Hematopoietic multipotent progenitor cell treated with erythropoietin and hydrocortisone succinate and interleukin-3 and kit ligand, for 17 days (in vitro differentiated cells): ENCODE results near the gene LSM2.

ENCODE experiments used
- DNase-seq: peaks from one replicate; pipeline ENCODE4 v3.0.0-alpha.2; 2015; ENCODE audit warnings: low spot score

Gene LSM2

GRCh38 chr6:31776989-31777666 is 29.6 kb downstream of the LSM2 start, which contains the start of gene VWA7:
TSS of gene VWA7 (minus strand) at chr6:31777328. CDS start at chr6:31776779, 549 bp downstream.
- DNase-seq: peak; percentile 87

- DNase-seq: peak; percentile 17
Measured at GRCh38 chr6:31776485-31776988, 30.2 kb downstream of the LSM2 start.

- DNase-seq: no peak
Measured at GRCh38 chr6:31775633-31776484, 30.9 kb downstream of the LSM2 start.

GRCh38 chr6:31775184-31775583 is 31.6 kb downstream of the LSM2 start:
- DNase-seq: peak; percentile 74

GRCh38 chr6:31771992-31772358 is 34.8 kb downstream of the LSM2 start:
- no peak for DNase-seq

GRCh38 chr6:31770860-31771259 is 35.9 kb downstream of the LSM2 start:
- DNase-seq: no peak

- peak; percentile 93 for DNase-seq
Measured at GRCh38 chr6:31769684-31770371, 36.9 kb downstream of the LSM2 start.

GRCh38 chr6:31768363-31769257 is 38.2 kb downstream of the LSM2 start:
- no peak for DNase-seq

- no peak for DNase-seq
Measured at GRCh38 chr6:31767096-31767645, 39.6 kb downstream of the LSM2 start.

- DNase-seq: no peak
Measured at GRCh38 chr6:31765910-31766794, 40.6 kb downstream of the LSM2 start.

- no peak for DNase-seq
Measured at GRCh38 chr6:31765559-31765909, 41.2 kb downstream of the LSM2 start.

- DNase-seq: no peak
Measured at GRCh38 chr6:31764198-31764597, 42.6 kb downstream of the LSM2 start.

GRCh38 chr6:31763619-31763940 is 43.2 kb downstream of the LSM2 start:
- no peak for DNase-seq

GRCh38 chr6:31762878-31763618 is 43.7 kb downstream of the LSM2 start:
- no peak for DNase-seq

- no peak for DNase-seq
Measured at GRCh38 chr6:31762356-31762755, 44.4 kb downstream of the LSM2 start, which contains the start of gene SAPCD1. TSS of gene SAPCD1 (plus strand) at chr6:31762656. CDS start at chr6:31763055, 399 bp downstream.

GRCh38 chr6:31761343-31761742 is 45.4 kb downstream of the LSM2 start:
- no peak for DNase-seq

GRCh38 chr6:31760790-31761189 is 46.0 kb downstream of the LSM2 start:
- DNase-seq: no peak

GRCh38 chr6:31758281-31758680 is 48.5 kb downstream of the LSM2 start:
- no peak for DNase-seq

GRCh38 chr6:31752739-31753319 is 53.9 kb downstream of the LSM2 start:
- DNase-seq: no peak
